Ecto neural progenitor cell (in vitro differentiated cells): ENCODE results near the gene NDFIP1.

Source experiments
- DNase-seq: peaks from one replicate; pipeline ENCODE4 v3.0.0-alpha.2; 2018; ENCODE audit warnings: low spot score

Gene NDFIP1

GRCh38 chr5:142119051-142119625, 10.6 kb downstream of the NDFIP1 start:
- no peak for DNase-seq

GRCh38 chr5:142120247-142120935, 11.8 kb downstream of the NDFIP1 start:
- DNase-seq: no peak

- DNase-seq: no peak
Measured at GRCh38 chr5:142122121-142122520, 13.5 kb downstream of the NDFIP1 start.

- DNase-seq: no peak
Measured at GRCh38 chr5:142125378-142125777, 16.8 kb downstream of the NDFIP1 start.

- no peak for DNase-seq
Measured at GRCh38 chr5:142125963-142126362, 17.4 kb downstream of the NDFIP1 start.

GRCh38 chr5:142128675-142129208, 20.2 kb downstream of the NDFIP1 start:
- DNase-seq: no peak

- no peak for DNase-seq
Measured at GRCh38 chr5:142129446-142130066, 21.0 kb downstream of the NDFIP1 start.

GRCh38 chr5:142131394-142131793, 22.8 kb downstream of the NDFIP1 start:
- DNase-seq: no peak

- no peak for DNase-seq
Measured at GRCh38 chr5:142132916-142133315, 24.3 kb downstream of the NDFIP1 start.

- DNase-seq: no peak
Measured at GRCh38 chr5:142133330-142134206, 25.0 kb downstream of the NDFIP1 start.

GRCh38 chr5:142134331-142135010, 25.9 kb downstream of the NDFIP1 start:
- no peak for DNase-seq

- DNase-seq: no peak
Measured at GRCh38 chr5:142141463-142141862, 32.9 kb downstream of the NDFIP1 start.

GRCh38 chr5:142143878-142144277, 35.3 kb downstream of the NDFIP1 start:
- DNase-seq: no peak

- DNase-seq: no peak
Measured at GRCh38 chr5:142145106-142145900, 36.7 kb downstream of the NDFIP1 start.

GRCh38 chr5:142149363-142149762, 40.8 kb downstream of the NDFIP1 start:
- no peak for DNase-seq

- no peak for DNase-seq
Measured at GRCh38 chr5:142150431-142150830, 41.9 kb downstream of the NDFIP1 start.

GRCh38 chr5:142151436-142152383, 43.1 kb downstream of the NDFIP1 start:
- DNase-seq: no peak

- no peak for DNase-seq
Measured at GRCh38 chr5:142152384-142152732, 43.8 kb downstream of the NDFIP1 start.

- DNase-seq: no peak
Measured at GRCh38 chr5:142153674-142154448, 45.3 kb downstream of the NDFIP1 start.
